ENCODE results near the gene NUP188. TPM values are rescaled to one million over a fixed set of nuclear protein-coding genes. Genes with fewer than 3 reads are reported as not detected.
A peak's percentile ranks its signal among the peaks of the same experiment; 100 is the strongest.

The NUP188 gene
- total and polyA plus RNA-seq, 10 of the 15 experiments (the other 5 are each of a cell fraction or from before 2014, with no cell fraction given) = 1.4 to 73.7 (median 48.9) TPM

GRCh38 chr9:129036241-129036922 lies 88.9 kb downstream of the NUP188 start, which contains the start of gene MIGA2 (continued):
- no peak for TF ChIP-seq NR2C2 (IDR thresholded peaks at IDR 0.05; ENCODE audit: borderline replicate concordance, control insufficient read depth, insufficient read length, low read depth)
- TF ChIP-seq GABPA (IDR thresholded peaks at IDR 0.05; ENCODE audit: low read depth) = no peak
- TF ChIP-seq YBX1 (IDR thresholded peaks at IDR 0.05) = no peak
- TF ChIP-seq POLR2AphosphoS5 (IDR thresholded peaks at IDR 0.05; ENCODE audit: low read length) = peak; percentile 89
- peak; percentile 86; the same call in 1 of the 2 replicates for TF ChIP-seq HDGF (IDR thresholded peaks at IDR 0.05)
- peak; percentile 46 for TF ChIP-seq IKZF1 (conservative IDR thresholded peaks at IDR 0.05)
- 0 out of 2 replicates have a peak, but pooled peaks have one; percentile 66 for TF ChIP-seq SIN3A (IDR thresholded peaks at IDR 0.05; ENCODE audit: low read depth, low read length)
- TF ChIP-seq RB1 (IDR thresholded peaks at IDR 0.05; ENCODE audit: borderline replicate concordance) = 0 out of 2 replicates have a peak, but pooled peaks have one; percentile 44
- peak; percentile 79 for TF ChIP-seq USF2 (IDR thresholded peaks at IDR 0.05; ENCODE audit: borderline replicate concordance, low read depth, low read length)
- TF ChIP-seq POLR2A (IDR thresholded peaks at IDR 0.05; ENCODE audit: low read depth, low read length) = peak; percentile 95
- TF ChIP-seq LARP7 (IDR thresholded peaks at IDR 0.05) = peak; percentile 69; the same call in 1 of the 2 replicates
- TF ChIP-seq MXI1 (IDR thresholded peaks at IDR 0.05; ENCODE audit: low read depth, low read length) = no peak
- TF ChIP-seq PBX3 (IDR thresholded peaks at IDR 0.05; ENCODE audit: insufficient replicate concordance, low read depth, low read length) = peak; percentile 95
- peak; percentile 89 for TF ChIP-seq SP1 (IDR thresholded peaks at IDR 0.05; ENCODE audit: low read depth, low read length)
- TF ChIP-seq SMAD5 (IDR thresholded peaks at IDR 0.05; ENCODE audit: low read depth) = 0 out of 2 replicates have a peak, but pooled peaks have one; percentile 33
- TF ChIP-seq RELA (IDR thresholded peaks at IDR 0.05; ENCODE audit: borderline replicate concordance, partially characterized antibody) = peak; percentile 51
- peak; percentile 95 for TF ChIP-seq ZNF207 (IDR thresholded peaks at IDR 0.05; ENCODE audit: borderline replicate concordance)
- TF ChIP-seq E2F4 (IDR thresholded peaks at IDR 0.05; ENCODE audit: low read depth, low read length) = 0 out of 2 replicates have a peak, but pooled peaks have one; percentile 28
- 0 out of 2 replicates have a peak, but pooled peaks have one; percentile 66 for TF ChIP-seq DPF2 (IDR thresholded peaks at IDR 0.05)
- TF ChIP-seq POLR2AphosphoS2 (IDR thresholded peaks at IDR 0.05; ENCODE audit: low read depth, low read length) = peak; percentile 80
- TF ChIP-seq RUNX3 (IDR thresholded peaks at IDR 0.05; ENCODE audit: low read length) = peak; percentile 75; the same call in 1 of the 2 replicates
- TF ChIP-seq NR2F1 (conservative IDR thresholded peaks at IDR 0.05) = 0 out of 2 replicates have a peak, but pooled peaks have one; percentile 13
- peak; percentile 86 for TF ChIP-seq USF1 (IDR thresholded peaks at IDR 0.05; ENCODE audit: borderline replicate concordance, extremely low read length, insufficient read depth, low read depth, low read length)
- TF ChIP-seq JUND (IDR thresholded peaks at IDR 0.05; ENCODE audit: low read depth, low read length) = no peak
- no peak for TF ChIP-seq MYB (IDR thresholded peaks at IDR 0.05; ENCODE audit: borderline replicate concordance, low read depth, low read length)
- peak; percentile 87 for TF ChIP-seq RELB (IDR thresholded peaks at IDR 0.05; ENCODE audit: low read depth)
- TF ChIP-seq GATAD2B (conservative IDR thresholded peaks at IDR 0.05; ENCODE audit: low read depth) = peak; percentile 55; the same call in 1 of the 2 replicates

Measured in GM12878 (cell line).